PFSK-1 (cell line): ENCODE data around the gene KIF6.

Experiments
- FOXP2 ChIP-seq: optimal IDR thresholded peaks from 2 replicates; pipeline ENCODE3; 2011; ENCODE audit warnings: borderline replicate concordance, control low read depth, inconsistent platforms; ENCODE audit not compliant: insufficient read depth; ENCODE audit errors: extremely low read length, extremely low read depth
- REST ChIP-seq, 2 experiments: IDR thresholded peaks; 2 replicates each; pipeline versions ENCODE4 v1.6.1 to v1.8.0; 2011 to 2012; ENCODE audit warnings: low read depth in 2 of 2, low read length in 2 of 2, control low read depth in 1 of 2, inconsistent platforms in 1 of 2, mild to moderate bottlenecking in 1 of 2, moderate library complexity in 1 of 2; ENCODE audit not compliant: insufficient read depth in 1 of 2
- TAF1 ChIP-seq: IDR thresholded peaks from 2 replicates; pipeline ENCODE4 v1.6.1; 2012; ENCODE audit warnings: low read length, control low read depth, borderline replicate concordance; ENCODE audit not compliant: insufficient read depth

GRCh38 chr6:39428816-39429215, 296.4 kb downstream of the KIF6 start:
- TF ChIP-seq REST (IDR thresholded peaks at IDR 0.05; ENCODE audit: insufficient read depth in 1 of 2, low read depth in 2 of 2, low read length in 2 of 2) = no peak
- TF ChIP-seq FOXP2 = no peak
- no peak for TF ChIP-seq TAF1
